ENCODE data around the gene CSHL1.
"Not testable (repeated sequence)": the region's sequence is repeated elsewhere in the genome, so short reads cannot be mapped to it uniquely, and the experiment has no call there.

Gene CSHL1

DNA sequence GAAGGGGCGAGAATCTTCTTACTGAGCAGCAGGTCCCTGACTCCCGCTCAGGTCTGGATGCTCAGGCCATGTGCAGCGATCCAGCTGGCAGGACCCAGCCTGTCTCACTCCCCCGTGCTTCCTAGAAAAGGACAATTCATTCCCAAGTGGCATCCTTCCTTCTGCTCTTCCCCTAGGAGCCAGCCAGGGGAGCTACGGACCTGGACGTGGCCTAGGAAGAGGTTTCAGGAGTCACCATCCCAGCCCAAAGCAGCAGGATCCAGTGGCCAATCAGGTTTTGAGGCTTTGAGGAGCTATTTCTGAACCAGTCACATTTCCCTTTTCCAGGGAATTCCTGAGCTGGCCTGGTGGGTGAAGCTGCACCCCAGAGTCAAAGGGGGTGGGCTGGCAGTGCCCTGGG is 28.8 kb upstream of the CSHL1 start:
- DNase-seq = no peak

DNA sequence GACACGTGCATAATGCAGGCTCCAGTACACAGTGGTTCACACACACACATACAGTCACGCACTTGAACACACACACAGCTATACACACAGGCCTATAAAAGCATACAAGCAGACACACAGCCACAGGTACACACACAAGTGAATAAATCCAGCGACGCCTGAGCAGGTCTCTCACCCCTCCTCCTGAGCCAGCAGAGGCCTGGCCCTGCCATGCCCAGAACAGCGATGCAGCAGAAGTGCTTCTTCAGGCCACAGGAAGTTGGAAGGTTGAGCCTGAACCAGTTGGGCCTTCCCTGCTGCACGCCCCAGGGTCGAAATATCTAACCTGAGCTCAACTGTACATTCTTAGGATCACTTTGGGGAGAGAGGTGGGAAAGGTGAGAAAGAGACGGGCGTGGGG is 28.3 kb upstream of the CSHL1 start:
- no peak for DNase-seq

DNA sequence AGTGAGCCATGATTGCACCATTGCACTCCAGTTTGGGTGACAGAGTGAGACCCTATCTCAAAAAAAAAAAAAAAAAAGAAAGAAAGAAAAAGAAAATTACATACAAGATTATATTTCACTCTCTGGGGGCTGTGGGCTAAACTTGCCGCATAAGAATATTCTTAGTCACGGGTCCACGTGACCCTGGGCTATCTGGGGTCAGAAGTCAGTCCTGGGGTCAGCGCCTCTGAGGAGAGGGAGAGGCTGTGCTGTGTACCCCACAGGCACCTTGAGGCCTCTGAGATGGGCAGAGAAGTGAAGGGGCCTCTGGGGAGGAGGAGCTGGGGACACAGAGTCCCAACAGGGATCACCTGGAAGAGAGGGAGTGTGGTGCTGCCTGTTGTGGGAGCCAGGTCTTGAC is 26.9 kb upstream of the CSHL1 start:
- no peak for DNase-seq

DNA sequence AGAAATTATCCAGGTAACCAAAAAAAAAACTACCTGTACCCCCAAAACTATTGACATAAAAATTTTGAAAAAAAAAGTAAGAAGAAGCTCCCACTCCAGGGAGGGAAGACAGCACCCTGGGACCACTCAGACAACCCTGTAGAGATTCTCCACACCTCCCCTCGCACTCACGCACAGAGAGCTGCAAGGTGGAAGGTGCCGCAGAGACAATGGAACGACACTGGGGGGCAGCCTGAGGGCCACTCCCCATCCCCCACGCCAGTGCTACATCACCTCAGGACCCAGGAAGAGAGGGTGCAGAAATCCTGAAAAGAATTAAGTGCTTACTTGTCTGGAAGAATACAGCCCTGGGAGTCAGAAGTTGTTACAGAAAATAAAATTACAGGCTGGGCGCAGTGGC is 26.3 kb upstream of the CSHL1 start:
- DNase-seq = no peak

DNA sequence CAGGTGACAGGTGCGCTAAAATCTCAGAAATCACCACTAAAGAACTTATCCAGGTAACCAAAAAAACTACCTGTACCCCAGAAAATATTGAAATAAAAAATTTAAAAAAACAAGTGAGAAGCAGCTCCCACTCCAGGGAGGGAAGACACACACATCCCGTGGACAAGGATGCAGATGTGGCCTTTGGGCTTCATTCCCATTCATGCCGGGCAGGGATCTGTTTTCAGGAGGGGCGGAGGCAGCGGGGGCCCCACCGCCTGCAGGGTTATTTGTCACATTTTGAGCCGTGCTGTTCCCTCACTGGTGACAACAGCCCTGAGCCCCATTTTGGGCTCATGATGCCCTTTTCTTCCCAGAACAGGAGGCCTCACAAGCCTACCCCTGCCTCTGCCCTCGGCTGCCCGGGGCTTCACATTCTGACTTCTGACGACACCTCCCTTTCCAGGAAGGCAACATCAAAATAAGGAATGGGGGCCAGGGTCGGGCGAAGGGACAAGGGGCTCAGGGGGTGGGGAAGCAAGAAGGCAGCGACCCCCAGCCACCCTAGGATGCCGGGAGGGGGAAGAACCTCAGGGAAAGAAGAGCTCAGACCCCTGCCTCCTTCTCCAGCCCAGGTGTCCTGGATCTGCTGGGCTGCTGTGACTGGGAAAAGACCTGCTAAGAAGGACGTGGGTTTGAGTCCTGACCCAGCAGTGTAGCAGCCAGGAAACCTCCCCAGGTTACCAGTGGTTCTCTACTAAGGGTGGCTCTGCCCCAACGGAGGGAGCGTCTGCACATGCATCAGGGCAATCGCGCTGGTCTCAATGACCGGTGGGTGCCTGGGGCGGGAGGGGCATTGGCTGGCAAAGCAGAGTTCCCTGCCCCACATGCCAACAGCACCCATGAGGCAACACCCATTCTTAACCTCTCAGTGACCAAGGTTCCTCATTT is 23.4 kb upstream of the CSHL1 start:
- DNase-seq = no peak

GRCh38 chr17:63933598-63933997 is 22.5 kb upstream of the CSHL1 start:
- no peak for DNase-seq

DNA sequence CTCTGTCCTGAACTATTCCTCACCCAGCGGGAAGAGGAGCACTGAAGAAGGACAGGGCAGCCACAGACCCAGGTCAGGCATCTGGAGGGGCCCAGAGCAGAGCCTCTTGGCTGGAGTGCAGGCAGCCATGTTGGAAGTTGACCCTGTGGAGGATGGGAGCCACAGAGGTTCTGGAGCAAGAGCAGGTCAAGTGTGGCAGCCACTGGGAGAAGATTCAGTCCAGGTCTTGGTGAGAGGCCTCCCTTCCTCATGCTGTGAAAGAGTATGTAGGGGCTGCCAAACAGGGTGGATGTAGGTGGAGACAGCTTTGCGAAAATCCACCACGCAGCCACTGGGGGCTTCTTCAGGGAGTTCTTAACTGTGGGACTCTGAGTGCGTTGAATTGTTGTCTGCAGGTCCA is 21.7 kb upstream of the CSHL1 start:
- no peak for DNase-seq

- DNase-seq = peak; percentile 47
Measured at GRCh38 chr17:63931981-63932561, 21.0 kb upstream of the CSHL1 start, which contains the start of gene CD79B. TSS of gene CD79B (minus strand) at chr17:63932331. CDS start at chr17:63932261, 70 bp downstream.

DNA sequence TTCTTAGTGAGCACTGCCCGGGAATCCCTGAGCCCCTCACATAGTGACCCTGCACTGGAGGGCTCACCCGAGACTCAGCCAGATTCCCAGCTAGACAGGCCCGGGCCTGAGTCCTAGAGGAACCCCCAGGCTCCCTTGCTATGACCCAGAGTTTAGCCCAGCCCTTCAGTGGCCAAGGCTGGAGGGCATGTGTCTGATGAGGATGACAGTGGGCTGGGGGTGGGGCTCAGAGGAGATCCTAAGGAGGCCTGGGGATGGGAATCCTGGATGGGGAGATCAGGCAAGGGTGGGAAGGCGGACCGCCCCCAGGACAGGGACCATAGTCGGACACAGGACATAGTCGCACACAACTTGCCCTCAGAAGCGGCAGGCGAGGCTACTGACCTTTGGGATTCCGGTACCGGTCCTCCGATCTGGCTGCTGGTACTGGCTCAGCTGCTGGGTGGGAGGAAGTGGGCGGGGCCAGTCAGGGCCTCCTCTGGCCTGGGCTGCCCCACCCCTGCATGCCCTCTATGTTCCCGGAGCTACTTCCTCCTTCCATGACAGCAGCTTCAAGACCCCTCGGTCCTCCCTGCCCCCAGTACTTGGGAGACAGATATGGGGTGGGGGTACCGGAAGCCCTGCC is 20.0 kb upstream of the CSHL1 start:
- peak; percentile 61 for DNase-seq

GRCh38 chr17:63929860-63930766 is 19.1 kb upstream of the CSHL1 start:
- DNase-seq = no peak

DNA sequence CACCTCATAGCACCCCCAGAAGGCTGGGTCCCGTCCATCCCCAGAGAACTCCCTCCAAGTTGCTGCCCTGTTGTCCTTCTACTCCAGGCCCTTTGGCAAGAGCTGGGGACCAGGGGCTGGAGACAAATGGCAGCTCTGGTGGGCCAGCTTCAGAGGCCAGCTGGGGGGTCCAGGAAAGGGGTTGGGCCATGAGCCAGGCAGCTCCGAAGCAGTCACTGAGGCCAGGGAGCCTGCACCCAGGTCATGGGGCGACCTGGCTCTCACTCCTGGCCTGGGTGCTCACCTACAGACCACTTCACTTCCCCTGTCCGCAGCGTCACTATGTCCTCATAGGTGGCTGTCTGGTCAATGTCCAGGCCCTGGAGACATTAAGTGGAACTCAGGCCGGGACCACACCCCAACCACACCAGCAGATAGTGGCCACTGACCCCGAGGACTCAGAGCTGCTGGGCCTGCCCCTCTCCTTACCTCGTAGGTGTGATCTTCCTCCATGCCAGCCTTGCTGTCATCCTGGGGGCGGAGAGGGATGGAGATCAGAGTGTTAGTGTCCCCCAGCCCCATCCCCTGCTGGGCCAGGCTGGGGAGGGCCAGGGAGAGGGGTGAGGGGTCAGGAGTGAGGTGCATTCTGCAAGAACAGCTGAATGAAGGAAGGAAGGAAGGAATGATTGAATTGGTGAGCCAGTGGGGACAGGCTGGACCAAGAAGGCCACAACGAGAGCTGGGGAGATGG is 18.1 kb upstream of the CSHL1 start:
- DNase-seq = no peak

GRCh38 chr17:63928172-63928666 is 17.2 kb upstream of the CSHL1 start:
- DNase-seq = no peak

GRCh38 chr17:63927464-63928171 is 16.6 kb upstream of the CSHL1 start:
- DNase-seq = no peak

- DNase-seq = no peak
Measured at GRCh38 chr17:63926164-63926563, 15.1 kb upstream of the CSHL1 start.

DNA sequence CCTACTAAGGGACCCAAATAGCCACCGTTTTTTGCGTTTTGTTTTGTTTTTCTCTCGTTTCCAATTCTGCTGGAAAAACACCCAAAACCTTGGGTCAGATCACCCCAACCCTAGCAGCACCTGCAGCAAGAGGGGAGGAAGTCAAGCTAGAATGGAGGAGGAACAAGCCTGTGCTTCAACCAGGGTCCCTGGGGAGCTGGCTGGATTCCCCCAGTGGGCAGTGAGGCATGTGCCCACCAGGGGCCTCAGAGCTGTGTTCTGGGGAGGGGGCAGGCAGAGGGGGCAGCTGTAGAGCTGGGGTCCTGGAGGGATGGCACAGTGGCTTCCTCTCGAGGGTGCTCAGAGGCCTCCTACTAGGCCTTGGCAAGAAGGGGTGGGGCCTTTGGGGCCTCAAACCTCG is 14.6 kb upstream of the CSHL1 start:
- DNase-seq = no peak

- not testable (repeated sequence) for DNase-seq
Measured at GRCh38 chr17:63922402-63922801, 11.3 kb upstream of the CSHL1 start.

DNA sequence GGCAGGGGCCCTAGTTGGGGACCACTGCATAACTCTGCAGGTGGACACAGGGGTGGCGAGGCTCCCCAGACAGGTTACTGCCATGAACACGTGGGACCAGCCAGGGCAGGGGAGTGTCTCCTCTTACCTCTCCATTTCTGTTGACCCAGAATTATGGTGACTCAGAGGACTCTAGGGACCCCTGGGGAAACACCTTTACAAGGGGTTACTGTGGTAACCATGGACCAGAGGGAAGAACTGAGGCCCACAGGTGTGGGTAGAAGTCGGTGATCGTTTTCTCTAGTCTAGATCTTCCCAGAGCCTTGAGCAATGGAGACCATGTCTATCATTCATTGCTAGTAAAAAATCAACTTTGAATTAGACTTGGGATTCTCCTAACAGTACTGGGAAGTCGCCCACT is 9.7 kb upstream of the CSHL1 start:
- not testable (repeated sequence) for DNase-seq

GRCh38 chr17:63920050-63920449 is 9.0 kb upstream of the CSHL1 start:
- DNase-seq = not testable (repeated sequence)

DNA sequence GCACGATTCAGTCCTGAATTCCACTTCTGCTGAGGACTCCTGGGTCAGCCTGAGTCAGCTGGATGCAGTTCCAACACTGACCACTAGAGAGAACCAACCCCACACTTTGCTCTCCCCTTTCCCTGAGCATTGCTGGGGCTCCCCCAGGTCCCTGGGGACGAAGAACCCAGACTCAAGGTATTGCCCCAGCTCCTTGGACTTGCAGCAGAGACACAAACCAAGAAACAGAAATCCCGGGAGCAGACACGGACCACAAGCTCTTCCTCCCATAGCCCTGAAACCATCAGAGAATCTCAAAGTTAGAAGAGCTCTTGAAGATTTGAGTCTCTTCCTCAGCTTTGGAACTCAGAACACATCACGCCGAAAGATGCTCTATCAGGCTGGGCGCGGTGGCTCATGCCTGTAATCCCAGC is 8.3 kb upstream of the CSHL1 start:
- peak; percentile 72 for DNase-seq

DNA sequence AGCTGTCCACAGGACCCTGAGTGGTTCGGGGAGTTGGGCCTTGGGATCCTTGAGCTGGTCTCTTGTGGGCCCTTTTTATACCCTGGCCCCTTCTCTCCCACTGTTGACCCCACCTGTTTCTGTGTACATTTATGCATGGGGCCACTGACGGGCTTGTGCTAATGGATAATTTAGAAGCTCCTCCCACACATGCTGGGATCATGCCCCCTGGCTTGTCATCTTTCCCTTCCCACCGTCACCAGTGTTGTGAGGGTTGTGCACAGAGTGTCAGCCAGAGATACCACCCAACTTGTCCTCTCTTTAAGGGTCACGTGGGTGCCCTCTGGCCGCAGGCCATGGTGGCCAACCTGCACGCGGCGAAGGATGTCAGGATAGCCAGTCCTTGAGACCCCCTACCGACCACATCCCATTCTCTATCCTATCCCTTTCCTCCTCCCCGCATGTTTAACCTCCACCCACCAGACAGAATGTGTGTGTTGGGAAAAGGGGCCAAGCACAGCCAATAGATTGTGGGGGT is 7.8 kb upstream of the CSHL1 start, which contains the start of gene GH1:
Gene GH1 (minus strand): TSS at position 51 of the 517 bp plus-strand sequence. CDS start 63 bp downstream, outside the sequence.
- not testable (repeated sequence) for DNase-seq

- no peak for DNase-seq
Measured at GRCh38 chr17:63918305-63918704, 7.2 kb upstream of the CSHL1 start.
